ENCODE measurements around the gene PALD1. TPM values are rescaled to one million over a fixed set of nuclear protein-coding genes. Genes with fewer than 3 reads are reported as not detected.

Gene PALD1
- total and polyA plus RNA-seq, 9 of the 15 experiments (the other 6 are each of a cell fraction or from before 2014, with no cell fraction given) = 0.03 to 0.29 (median 0.09) TPM; not detected in 2

GRCh38 chr10:70536196-70536861 lies 57.8 kb downstream of the PALD1 start (continued):
- TF ChIP-seq ARID4B (CRISPR knock-in tag; IDR thresholded peaks at IDR 0.05) (no peak), CEBPB (tag; IDR thresholded peaks at IDR 0.05) (no peak), SREBF2 (CRISPR knock-in tag; IDR thresholded peaks at IDR 0.05) (no peak), KLF1 (tag; IDR thresholded peaks at IDR 0.05) (0 out of 2 replicates have a peak, but pooled peaks have one; percentile 34), CTCF (IDR thresholded peaks at IDR 0.05 in 2 of 3, conservative IDR thresholded peaks at IDR 0.05 in 1 of 3; ENCODE audit: insufficient read depth in 2 of 3, low read depth in 1 of 3, low read length in 3 of 3) (0 out of 6 replicates have a peak, but pooled peaks of 1 of the 3 experiments have one; percentile 13), ZBTB9 (CRISPR knock-in tag; IDR thresholded peaks at IDR 0.05) (no peak)
